ENCODE data around the gene C2orf74.
"Not testable (repeated sequence)": the region's sequence is repeated elsewhere in the genome, so short reads cannot be mapped to it uniquely, and the experiment has no call there.

Gene C2orf74

DNA sequence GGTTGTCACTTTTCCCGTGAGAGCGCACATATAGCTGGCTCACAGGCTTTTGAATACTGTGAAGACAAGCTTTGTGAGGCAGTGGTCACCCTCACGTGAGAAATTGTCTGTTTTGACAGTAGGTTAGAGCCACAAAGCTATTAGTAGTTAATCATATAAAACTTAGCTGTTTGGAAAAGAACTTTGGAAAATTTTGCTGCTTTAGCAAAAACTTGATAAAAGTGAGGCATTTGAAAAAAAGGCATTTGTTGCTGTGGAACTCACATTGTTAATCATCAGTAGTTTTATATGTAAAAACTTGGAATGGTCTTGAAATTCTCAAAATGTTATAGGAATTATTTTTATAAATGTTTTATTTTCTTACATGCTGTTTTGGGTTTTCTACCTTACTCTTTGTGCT, 22.3 kb downstream of the C2orf74 start:
- no peak overlapping the region for H3K4me3 ChIP-seq (replicated peaks; ENCODE audit: low read depth, low read length)
- TF ChIP-seq, protein P1, sequence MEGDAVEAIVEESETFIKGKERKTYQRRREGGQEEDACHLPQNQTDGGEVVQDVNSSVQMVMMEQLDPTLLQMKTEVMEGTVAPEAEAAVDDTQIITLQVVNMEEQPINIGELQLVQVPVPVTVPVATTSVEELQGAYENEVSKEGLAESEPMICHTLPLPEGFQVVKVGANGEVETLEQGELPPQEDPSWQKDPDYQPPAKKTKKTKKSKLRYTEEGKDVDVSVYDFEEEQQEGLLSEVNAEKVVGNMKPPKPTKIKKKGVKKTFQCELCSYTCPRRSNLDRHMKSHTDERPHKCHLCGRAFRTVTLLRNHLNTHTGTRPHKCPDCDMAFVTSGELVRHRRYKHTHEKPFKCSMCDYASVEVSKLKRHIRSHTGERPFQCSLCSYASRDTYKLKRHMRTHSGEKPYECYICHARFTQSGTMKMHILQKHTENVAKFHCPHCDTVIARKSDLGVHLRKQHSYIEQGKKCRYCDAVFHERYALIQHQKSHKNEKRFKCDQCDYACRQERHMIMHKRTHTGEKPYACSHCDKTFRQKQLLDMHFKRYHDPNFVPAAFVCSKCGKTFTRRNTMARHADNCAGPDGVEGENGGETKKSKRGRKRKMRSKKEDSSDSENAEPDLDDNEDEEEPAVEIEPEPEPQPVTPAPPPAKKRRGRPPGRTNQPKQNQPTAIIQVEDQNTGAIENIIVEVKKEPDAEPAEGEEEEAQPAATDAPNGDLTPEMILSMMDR (IDR thresholded peaks at IDR 0.05; ENCODE audit: low read depth, low read length, missing control alignments): no peak
- no peak for DNase-seq (ENCODE audit: extremely low read depth, low read depth)

DNA sequence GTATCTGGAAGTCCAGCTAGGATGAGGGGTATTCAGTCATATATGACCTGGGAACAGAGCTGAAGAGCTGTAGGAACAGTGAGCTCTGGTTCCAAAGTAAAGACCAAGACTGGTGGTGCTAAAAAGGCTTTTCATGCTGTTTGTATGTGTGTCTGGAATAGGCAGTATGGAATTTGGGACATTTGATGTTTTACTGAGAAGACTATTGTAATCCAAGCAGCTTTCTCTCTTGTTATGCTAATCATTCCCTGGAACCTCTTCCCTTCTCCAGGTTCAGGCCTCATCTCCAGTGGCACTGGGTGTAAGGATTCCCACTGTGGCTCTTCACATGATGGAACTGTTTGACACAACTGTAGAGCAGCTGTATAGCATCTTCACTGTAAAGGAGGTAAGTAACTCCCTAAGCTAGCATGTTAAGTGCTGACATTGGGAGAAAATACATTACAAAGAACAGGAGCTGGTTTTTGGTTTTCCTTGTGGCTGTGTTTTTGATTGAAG, 23.3 kb downstream of the C2orf74 start:
- no peak overlapping the region for H3K4me3 ChIP-seq (replicated peaks; ENCODE audit: low read depth, low read length)
- TF ChIP-seq, protein P1 (IDR thresholded peaks at IDR 0.05; ENCODE audit: low read depth, low read length, missing control alignments): no peak
- DNase-seq (ENCODE audit: extremely low read depth, low read depth): no peak

DNA sequence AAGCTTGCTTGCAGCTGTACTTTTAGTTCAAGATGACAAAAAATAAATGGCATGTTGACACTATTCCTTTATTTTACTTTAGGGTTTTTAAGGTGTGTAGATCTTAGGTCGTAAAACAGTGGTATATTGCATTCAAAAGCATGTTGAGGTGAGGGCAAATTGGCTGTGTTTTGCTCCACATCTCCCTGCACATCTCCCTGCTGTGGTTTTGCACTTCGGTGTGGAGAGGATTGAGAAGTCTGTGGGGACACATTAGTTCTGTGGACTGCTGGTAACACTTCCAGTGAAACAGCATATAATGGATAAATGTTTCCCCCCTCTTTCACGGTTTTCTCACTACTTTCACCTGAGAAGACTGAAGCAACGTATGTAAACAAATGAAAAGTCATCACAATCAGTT, 25.1 kb downstream of the C2orf74 start:
- no peak overlapping the region for H3K4me3 ChIP-seq (replicated peaks; ENCODE audit: low read depth, low read length)
- TF ChIP-seq, protein P1 (IDR thresholded peaks at IDR 0.05; ENCODE audit: low read depth, low read length, missing control alignments): no peak
- DNase-seq (ENCODE audit: extremely low read depth, low read depth): no peak

DNA sequence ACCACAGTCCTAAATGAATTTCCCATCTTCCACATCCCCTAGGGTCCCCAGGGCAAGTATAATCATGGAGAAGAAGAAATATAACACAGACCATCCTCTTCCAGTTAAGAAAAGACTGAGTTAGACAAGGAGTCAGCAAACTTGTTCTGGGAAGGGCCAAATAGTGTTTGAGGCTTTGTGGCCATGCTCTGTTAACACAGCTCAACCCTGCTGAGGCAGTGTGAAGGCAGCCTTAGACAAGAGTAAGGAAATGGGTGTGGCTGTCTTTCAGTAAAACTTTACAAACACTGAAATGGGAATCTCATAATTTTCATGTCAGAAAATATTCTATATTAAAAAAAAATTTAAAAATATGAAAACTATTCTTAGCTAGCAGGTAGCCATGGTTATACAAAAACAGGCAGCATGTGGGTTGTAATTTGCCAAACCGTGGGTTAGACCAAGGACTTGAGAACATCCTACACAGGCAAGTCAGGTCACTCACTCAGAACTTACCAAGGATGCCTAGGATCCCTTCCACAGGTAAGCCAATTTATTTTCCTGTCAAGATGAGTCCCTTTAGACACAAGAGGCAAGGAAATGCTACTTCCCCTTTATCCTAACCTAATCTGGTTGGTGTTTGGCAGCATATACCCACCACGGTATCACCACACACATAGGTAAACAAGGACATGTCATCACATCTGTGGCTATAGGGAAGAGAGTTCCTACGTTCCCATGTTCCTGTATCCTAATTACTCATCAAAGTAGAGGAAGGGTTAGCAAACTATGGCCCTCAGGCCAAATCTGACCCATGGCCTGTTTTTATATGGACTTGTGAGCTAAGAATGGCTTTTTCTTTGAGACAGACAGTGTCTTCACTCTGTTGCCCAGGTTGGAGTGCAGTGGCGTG, 31.9 kb downstream of the C2orf74 start:
- no peak overlapping the region for H3K4me3 ChIP-seq (replicated peaks; ENCODE audit: low read depth, low read length)
- no peak for DNase-seq (ENCODE audit: extremely low read depth, low read depth)
- TF ChIP-seq, protein P1 (IDR thresholded peaks at IDR 0.05; ENCODE audit: low read depth, low read length, missing control alignments): no peak

DNA sequence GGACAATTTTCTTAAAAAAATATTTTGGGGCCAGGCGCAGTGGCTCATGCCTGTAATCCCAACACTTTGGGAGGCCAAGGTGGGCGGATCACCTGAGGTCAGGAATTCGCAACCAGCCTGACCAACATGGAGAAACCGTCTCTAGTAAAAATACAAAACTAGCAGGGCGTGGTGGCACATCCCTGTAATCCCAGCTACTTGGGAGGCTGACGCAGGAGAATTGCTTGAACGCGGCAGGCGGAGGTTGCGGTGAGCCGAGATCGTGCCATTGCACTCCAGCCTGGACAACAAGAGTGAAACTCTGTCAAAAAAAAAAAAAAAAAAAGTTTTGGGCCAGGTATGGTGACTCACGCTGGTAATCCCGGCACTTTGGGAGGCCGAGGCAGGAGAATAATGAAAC, 32.7 kb downstream of the C2orf74 start:
- not testable (repeated sequence) for H3K4me3 ChIP-seq (replicated peaks; ENCODE audit: low read depth, low read length)

DNA sequence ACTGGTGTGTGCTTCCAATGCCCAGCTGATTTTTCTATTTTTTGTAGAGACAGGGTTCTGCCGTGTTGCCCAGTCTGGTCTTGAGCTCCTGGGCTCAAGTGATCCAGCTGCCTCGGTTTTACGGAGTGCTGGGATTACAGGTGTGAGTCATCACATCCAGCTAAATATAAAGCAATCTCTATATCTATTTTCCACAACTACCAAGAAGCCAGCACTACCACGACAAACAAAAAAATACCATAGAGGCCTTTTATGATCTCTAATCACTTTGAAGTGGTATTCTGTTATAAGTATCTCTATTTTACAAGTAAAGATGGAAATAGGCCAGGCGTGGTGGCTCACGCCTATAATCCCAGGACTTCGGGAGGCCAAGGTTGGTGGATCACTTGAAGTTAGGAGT, 34.7 kb downstream of the C2orf74 start:
- DNase-seq (ENCODE audit: extremely low read depth, low read depth): no peak
- no peak overlapping the region for H3K4me3 ChIP-seq (replicated peaks; ENCODE audit: low read depth, low read length)

More for the DNA sequence above, 32.7 kb downstream of the C2orf74 start:
- DNase-seq (ENCODE audit: extremely low read depth, low read depth): not testable (repeated sequence)

DNA sequence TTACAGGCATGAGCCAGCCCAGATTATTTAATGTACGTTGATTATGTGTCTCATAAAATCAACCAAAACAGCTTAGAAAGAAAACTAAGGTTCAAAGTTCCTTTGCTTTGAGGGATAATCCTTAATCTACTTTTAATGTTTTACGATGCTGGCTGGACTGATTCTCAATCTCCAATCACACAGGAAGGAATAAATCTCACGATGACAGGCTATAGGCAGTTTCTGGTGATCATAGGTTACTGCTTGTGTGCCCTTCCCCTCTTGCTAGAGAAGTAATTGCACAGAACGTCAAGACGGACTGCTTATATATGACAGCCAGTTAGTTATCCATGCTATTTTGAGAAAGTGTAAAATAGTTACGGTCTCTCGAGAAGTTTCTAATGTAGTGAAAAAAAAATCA, 43.1 kb downstream of the C2orf74 start:
- DNase-seq (ENCODE audit: extremely low read depth, low read depth): no peak
- TF ChIP-seq, protein P1 (IDR thresholded peaks at IDR 0.05; ENCODE audit: low read depth, low read length, missing control alignments): no peak
- no peak overlapping the region for H3K4me3 ChIP-seq (replicated peaks; ENCODE audit: low read depth, low read length)

More for the DNA sequence above, 34.7 kb downstream of the C2orf74 start:
- TF ChIP-seq, protein P1 (IDR thresholded peaks at IDR 0.05; ENCODE audit: low read depth, low read length, missing control alignments): no peak
